Suppressor macrophage (primary cell): ENCODE results near the gene ILKAP.

Experiments used
- DNase-seq, 4 experiments: peaks; one replicate each; pipeline ENCODE4 v3.0.0-alpha.2; 2020 to 2022

ILKAP gene

GRCh38 chr2:238237431-238238135, 34.1 kb upstream of the ILKAP start:
- DNase-seq, result no peak

- DNase-seq, result no peak
These were observed 33.1 kb upstream of the ILKAP start for GRCh38 chr2:238236571-238236970.

- DNase-seq, result no peak
These were observed 32.4 kb upstream of the ILKAP start for GRCh38 chr2:238235856-238236255.

GRCh38 chr2:238235331-238235732, 31.8 kb upstream of the ILKAP start:
- peak; percentile 65 to 85 (median 80) for DNase-seq

GRCh38 chr2:238233625-238234024, 30.1 kb upstream of the ILKAP start:
- no peak for DNase-seq

- no peak for DNase-seq
These were observed 28.3 kb upstream of the ILKAP start for GRCh38 chr2:238231809-238232208.

GRCh38 chr2:238231251-238231793, 27.8 kb upstream of the ILKAP start:
- DNase-seq, result peak; percentile 85 to 91 (median 88)

- no peak for DNase-seq
These were observed 27.2 kb upstream of the ILKAP start for GRCh38 chr2:238230699-238231098.

- DNase-seq, result no peak
These were observed 25.2 kb upstream of the ILKAP start for GRCh38 chr2:238228700-238229099.

- no peak for DNase-seq
These were observed 24.1 kb upstream of the ILKAP start for GRCh38 chr2:238227587-238228032.

- DNase-seq, result no peak
These were observed 23.4 kb upstream of the ILKAP start for GRCh38 chr2:238226698-238227586.

- DNase-seq, result no peak
These were observed 22.6 kb upstream of the ILKAP start for GRCh38 chr2:238225911-238226697.

GRCh38 chr2:238225121-238225520, 21.6 kb upstream of the ILKAP start:
- DNase-seq, result no peak

GRCh38 chr2:238224356-238225035, 21.0 kb upstream of the ILKAP start:
- DNase-seq, result no peak

GRCh38 chr2:238220892-238221521, 17.5 kb upstream of the ILKAP start:
- peak in 1 of 4 experiments; percentile 16 for DNase-seq

GRCh38 chr2:238220274-238220891, 16.9 kb upstream of the ILKAP start:
- no peak for DNase-seq

- no peak for DNase-seq
These were observed 13.2 kb upstream of the ILKAP start for GRCh38 chr2:238216651-238217184.

GRCh38 chr2:238207006-238207405, 3.5 kb upstream of the ILKAP start:
- no peak for DNase-seq

- peak in 2 of 4 experiments; percentile 14 to 29 for DNase-seq
These were observed 633 bp upstream of the ILKAP start for GRCh38 chr2:238203973-238204683.
